ENCODE data around the gene CDKL1. TPM values are rescaled to one million over a fixed set of nuclear protein-coding genes. Genes with fewer than 3 reads are reported as not detected.

Gene CDKL1
- total RNA-seq, 1 experiment from 2014 or later: 11.3 TPM

DNA sequence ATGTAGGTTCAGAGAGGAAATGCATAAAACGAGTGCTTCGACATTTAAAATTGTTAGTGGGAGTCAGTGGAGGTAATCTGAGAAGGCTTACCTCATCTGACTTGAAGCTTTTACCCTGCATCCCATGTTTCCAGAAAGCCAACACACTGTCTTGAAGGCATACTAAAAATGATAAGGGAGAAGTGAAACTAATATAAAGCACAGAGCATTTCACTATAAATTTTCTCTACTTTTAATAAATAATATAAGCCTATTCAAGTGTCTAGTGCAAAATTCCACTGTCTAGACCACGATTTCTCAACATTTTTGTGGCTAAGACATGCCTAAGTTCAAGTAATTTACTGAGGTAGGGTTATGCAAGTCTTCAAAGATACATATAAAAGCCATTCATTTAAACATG, 29.1 kb upstream of the CDKL1 start:
- intact Hi-C loops (cut with micrococcal nuclease; ENCODE audit: unreplicated experiment): no loop called here
- no peaks in the 10 kb centered on the region for H3K27me3 ChIP-seq (replicated peaks; ENCODE audit: insufficient read depth, low read depth, low read length, poor library complexity)
- peaks cover 22% of the 10 kb centered on the region for H3K36me3 ChIP-seq (ENCODE audit: insufficient read depth, low read length, poor library complexity, severe bottlenecking)
- BruUV-seq (replicated peaks): no TSS peak
- ChIA-PET POLR2A (ENCODE audit: low non-redundant PET) (no interaction called here), CTCF (no interaction called here)
- TF ChIP-seq EZH2 (IDR thresholded peaks at IDR 0.05; ENCODE audit: borderline replicate concordance, low read depth, low read length, poor library complexity, severe bottlenecking): no peak
- TF ChIP-seq, protein P1, sequence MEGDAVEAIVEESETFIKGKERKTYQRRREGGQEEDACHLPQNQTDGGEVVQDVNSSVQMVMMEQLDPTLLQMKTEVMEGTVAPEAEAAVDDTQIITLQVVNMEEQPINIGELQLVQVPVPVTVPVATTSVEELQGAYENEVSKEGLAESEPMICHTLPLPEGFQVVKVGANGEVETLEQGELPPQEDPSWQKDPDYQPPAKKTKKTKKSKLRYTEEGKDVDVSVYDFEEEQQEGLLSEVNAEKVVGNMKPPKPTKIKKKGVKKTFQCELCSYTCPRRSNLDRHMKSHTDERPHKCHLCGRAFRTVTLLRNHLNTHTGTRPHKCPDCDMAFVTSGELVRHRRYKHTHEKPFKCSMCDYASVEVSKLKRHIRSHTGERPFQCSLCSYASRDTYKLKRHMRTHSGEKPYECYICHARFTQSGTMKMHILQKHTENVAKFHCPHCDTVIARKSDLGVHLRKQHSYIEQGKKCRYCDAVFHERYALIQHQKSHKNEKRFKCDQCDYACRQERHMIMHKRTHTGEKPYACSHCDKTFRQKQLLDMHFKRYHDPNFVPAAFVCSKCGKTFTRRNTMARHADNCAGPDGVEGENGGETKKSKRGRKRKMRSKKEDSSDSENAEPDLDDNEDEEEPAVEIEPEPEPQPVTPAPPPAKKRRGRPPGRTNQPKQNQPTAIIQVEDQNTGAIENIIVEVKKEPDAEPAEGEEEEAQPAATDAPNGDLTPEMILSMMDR (conservative IDR thresholded peaks at IDR 0.05; ENCODE audit: low read depth, low read length): no peak
- no peaks in the 10 kb centered on the region for H3K9me3 ChIP-seq (ENCODE audit: low read depth, low read length, poor library complexity, severe bottlenecking)
- DNase-seq (ENCODE audit: low spot score): no peak
- no peak overlapping the region for H3K4me3 ChIP-seq (ENCODE audit: low read depth, low read length, poor library complexity, severe bottlenecking)
- no peak overlapping the region for H3K27ac ChIP-seq (ENCODE audit: low read depth, low read length, poor library complexity, severe bottlenecking)
- no peaks in the 10 kb centered on the region for H3K4me1 ChIP-seq (ENCODE audit: insufficient read depth, low read length, poor library complexity, severe bottlenecking)

DNA sequence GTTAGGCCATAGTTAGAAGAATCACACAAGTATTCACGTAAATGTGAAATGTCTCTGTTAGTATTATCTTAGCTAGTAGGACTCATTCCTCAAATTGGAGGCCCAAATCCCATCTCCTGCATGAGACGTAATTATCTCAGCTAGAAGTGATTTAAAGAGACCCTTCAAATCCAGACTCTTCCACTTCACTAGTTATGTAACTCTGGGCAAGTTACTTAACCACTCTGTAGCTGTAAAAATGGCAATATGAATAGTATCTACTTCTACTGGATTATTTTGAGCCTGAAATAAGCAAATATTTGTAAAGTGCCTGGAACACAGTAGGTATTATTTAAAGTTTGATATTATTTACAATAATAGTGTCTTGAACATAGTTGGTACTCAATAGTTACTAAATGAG, 28.4 kb upstream of the CDKL1 start:
- TF ChIP-seq, protein P1 (conservative IDR thresholded peaks at IDR 0.05; ENCODE audit: low read depth, low read length): no peak
- TF ChIP-seq EZH2 (IDR thresholded peaks at IDR 0.05; ENCODE audit: borderline replicate concordance, low read depth, low read length, poor library complexity, severe bottlenecking): no peak
- intact Hi-C loops (cut with micrococcal nuclease; ENCODE audit: unreplicated experiment): no loop called here
- Histone ChIP-seq H3K27me3 (replicated peaks; ENCODE audit: insufficient read depth, low read depth, low read length, poor library complexity) (no peaks in the 10 kb centered on the region), H3K4me3 (ENCODE audit: low read depth, low read length, poor library complexity, severe bottlenecking) (no peak overlapping the region), H3K27ac (ENCODE audit: low read depth, low read length, poor library complexity, severe bottlenecking) (no peak overlapping the region), H3K9me3 (ENCODE audit: low read depth, low read length, poor library complexity, severe bottlenecking) (no peaks in the 10 kb centered on the region), H3K36me3 (ENCODE audit: insufficient read depth, low read length, poor library complexity, severe bottlenecking) (peaks cover 27% of the 10 kb centered on the region), H3K4me1 (ENCODE audit: insufficient read depth, low read length, poor library complexity, severe bottlenecking) (no peaks in the 10 kb centered on the region)
- ChIA-PET POLR2A (ENCODE audit: low non-redundant PET) (no interaction called here), CTCF (no interaction called here)
- no peak for DNase-seq (ENCODE audit: low spot score)
- no TSS peak for BruUV-seq (replicated peaks)

DNA sequence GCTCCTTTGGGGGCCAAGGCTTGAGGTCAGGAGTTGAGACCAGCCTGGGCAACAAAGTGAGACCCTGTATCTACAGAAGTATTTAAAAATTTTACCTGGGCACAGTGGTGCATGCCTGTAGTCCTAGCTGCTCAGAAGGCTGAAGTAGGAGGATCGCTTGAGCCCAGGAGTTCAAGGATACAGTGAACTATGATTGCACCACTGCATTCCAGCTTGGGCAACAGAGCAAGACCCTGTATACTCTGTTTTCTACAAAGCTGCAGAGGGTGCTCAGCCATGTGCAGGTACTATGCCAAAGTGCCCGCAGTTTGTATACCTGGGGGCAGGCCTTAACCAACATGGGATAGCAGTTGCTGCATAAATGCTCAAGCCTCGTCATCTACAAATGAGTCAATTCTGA, 26.8 kb upstream of the CDKL1 start:
- intact Hi-C loops (cut with micrococcal nuclease; ENCODE audit: unreplicated experiment): no loop called here
- no peak overlapping the region for H3K4me3 ChIP-seq (ENCODE audit: low read depth, low read length, poor library complexity, severe bottlenecking)
- no peaks in the 10 kb centered on the region for H3K4me1 ChIP-seq (ENCODE audit: insufficient read depth, low read length, poor library complexity, severe bottlenecking)
- H3K27ac ChIP-seq (ENCODE audit: low read depth, low read length, poor library complexity, severe bottlenecking): no peak overlapping the region
- ChIA-PET POLR2A (ENCODE audit: low non-redundant PET) (no interaction called here), CTCF (no interaction called here)
- no peak for TF ChIP-seq EZH2 (IDR thresholded peaks at IDR 0.05; ENCODE audit: borderline replicate concordance, low read depth, low read length, poor library complexity, severe bottlenecking)
- TF ChIP-seq, protein P1 (conservative IDR thresholded peaks at IDR 0.05; ENCODE audit: low read depth, low read length): no peak
- no peaks in the 10 kb centered on the region for H3K27me3 ChIP-seq (replicated peaks; ENCODE audit: insufficient read depth, low read depth, low read length, poor library complexity)
- H3K9me3 ChIP-seq (ENCODE audit: low read depth, low read length, poor library complexity, severe bottlenecking): no peaks in the 10 kb centered on the region
- peaks cover 28% of the 10 kb centered on the region for H3K36me3 ChIP-seq (ENCODE audit: insufficient read depth, low read length, poor library complexity, severe bottlenecking)
- no peak for DNase-seq (ENCODE audit: low spot score)
- no TSS peak for BruUV-seq (replicated peaks)
